Upper lobe of right lung (tissue), 1 donor: ENCODE results near the gene PDE4B. TPM values are rescaled to one million over a fixed set of nuclear protein-coding genes. Genes with fewer than 3 reads are reported as not detected.

Experiments
- ATAC-seq: fragments of 200-7000 bp; cut with Tn5 transposase; one replicate; pipeline ENCODE4 v1.9.1; 2020; ENCODE audit warnings: mild to moderate bottlenecking, moderate library complexity
- DNase-seq: peaks from one replicate; pipeline ENCODE4 v3.0.0-alpha.2; 2020
- H3K27ac ChIP-seq: fragments of 200-600 bp; one replicate; pipeline ENCODE4 v1.8.0; 2022
- H3K27me3 ChIP-seq: fragments of 200-600 bp; one replicate; pipeline ENCODE4 v1.8.0; 2022; ENCODE audit warnings: mild to moderate bottlenecking
- H3K36me3 ChIP-seq: fragments of 200-600 bp; one replicate; pipeline ENCODE4 v1.8.0; 2022
- H3K4me1 ChIP-seq: fragments of 200-600 bp; one replicate; pipeline ENCODE4 v1.8.0; 2022
- H3K4me3 ChIP-seq: fragments of 200-600 bp; one replicate; pipeline ENCODE4 v1.8.0; 2022; ENCODE audit warnings: mild to moderate bottlenecking
- H3K9me3 ChIP-seq: fragments of 200-600 bp; one replicate; pipeline ENCODE4 v1.8.0; 2022
- CTCF ChIP-seq: fragments of 200-600 bp; IDR thresholded peaks from one replicate; pipeline ENCODE4 v1.8.0; 2022; ENCODE audit warnings: antibody characterized with exemption
- intact Hi-C: fragments of 100-400 bp; cut with DNase I; formaldehyde crosslinking; loops from one replicate; pipeline ENCODE4 v1.11.0; 2022
- total RNA-seq: library from RNA; stranded (reverse); fragmentation: NEBNext Ultra II Directional; extraction: Animal tissue kit (Norgen Biotek cat#: 25700); gene quantifications from one replicate; pipeline ENCODE4 v1.2.1, GENCODE V29; 2021
- donor health status: DM: no; HTN: yes; CAD: no; lungs with severe emphysema.

PDE4B gene
- total RNA-seq, 1 donor from 2014 or later, result 14.3 TPM

GRCh38 chr1:66033781-66034180, 241.1 kb downstream of the PDE4B start:
- TF ChIP-seq CTCF, result no peak
- Histone ChIP-seq H3K27me3 (no peaks in the 10 kb centered on the region), H3K36me3 (no peaks in the 10 kb centered on the region), H3K4me3 (no peak overlapping the region), H3K9me3 (no peaks in the 10 kb centered on the region), H3K27ac (no peak overlapping the region), H3K4me1 (no peaks in the 10 kb centered on the region)
- ATAC-seq (no peak), DNase-seq (no peak)
- intact Hi-C loops, result no loop called here

- Histone ChIP-seq H3K36me3 (no peaks in the 10 kb centered on the region), H3K4me1 (no peaks in the 10 kb centered on the region), H3K9me3 (no peaks in the 10 kb centered on the region), H3K27me3 (no peaks in the 10 kb centered on the region), H3K27ac (no peak overlapping the region), H3K4me3 (no peak overlapping the region)
- TF ChIP-seq CTCF, result no peak
- ATAC-seq (no peak), DNase-seq (no peak)
- intact Hi-C loops, result no loop called here
Observed at GRCh38 chr1:66035616-66036245, 243.0 kb downstream of the PDE4B start.

GRCh38 chr1:66041654-66042053, 249.0 kb downstream of the PDE4B start:
- ATAC-seq (no peak), DNase-seq (no peak)
- H3K9me3 ChIP-seq, result no peaks in the 10 kb centered on the region
- TF ChIP-seq CTCF, result no peak
- H3K4me1 ChIP-seq, result no peaks in the 10 kb centered on the region
- H3K36me3 ChIP-seq, result no peaks in the 10 kb centered on the region
- H3K27me3 ChIP-seq, result no peaks in the 10 kb centered on the region
- intact Hi-C loops, result no loop called here
- H3K4me3 ChIP-seq, result no peak overlapping the region
- no peak overlapping the region for H3K27ac ChIP-seq

GRCh38 chr1:66043186-66043585, 250.5 kb downstream of the PDE4B start:
- Histone ChIP-seq H3K36me3 (no peaks in the 10 kb centered on the region), H3K4me3 (no peak overlapping the region), H3K27ac (no peak overlapping the region), H3K27me3 (no peaks in the 10 kb centered on the region), H3K9me3 (no peaks in the 10 kb centered on the region), H3K4me1 (no peaks in the 10 kb centered on the region)
- intact Hi-C loops, result no loop called here
- ATAC-seq (no peak), DNase-seq (no peak)
- no peak for TF ChIP-seq CTCF

- Histone ChIP-seq H3K9me3 (no peaks in the 10 kb centered on the region), H3K4me1 (no peaks in the 10 kb centered on the region), H3K36me3 (no peaks in the 10 kb centered on the region), H3K27me3 (no peaks in the 10 kb centered on the region), H3K27ac (no peak overlapping the region), H3K4me3 (no peak overlapping the region)
- no peak for DNase-seq
- no peak for ATAC-seq
- intact Hi-C loops, result no loop called here
- no peak for TF ChIP-seq CTCF
Observed at GRCh38 chr1:66044912-66045311, 252.2 kb downstream of the PDE4B start.

GRCh38 chr1:66046415-66046814, 253.7 kb downstream of the PDE4B start:
- ATAC-seq (no peak), DNase-seq (no peak)
- intact Hi-C loops, result no loop called here
- Histone ChIP-seq H3K27me3 (no peaks in the 10 kb centered on the region), H3K4me3 (no peak overlapping the region), H3K36me3 (no peaks in the 10 kb centered on the region), H3K9me3 (no peaks in the 10 kb centered on the region), H3K4me1 (no peaks in the 10 kb centered on the region), H3K27ac (no peak overlapping the region)
- no peak for TF ChIP-seq CTCF
